Tibial artery (tissue), 4 donors: ENCODE results near the gene RPL7L1.

ENCODE experiments used
- DNase-seq, 2 donors: peaks; one replicate each; pipeline ENCODE4 v3.0.0-alpha.2; 2019
- H3K27ac ChIP-seq, 2 donors: fragments of 200-600 bp; sonication (generic) in 1 of 2; 1 replicate in 1 of 2; 2 replicates in 1 of 2; pipeline ENCODE4 v1.5.1; 2018 to 2019; ENCODE audit warnings: mild to moderate bottlenecking in 1 of 2
- H3K27me3 ChIP-seq, 2 donors: fragments of 200-600 bp; sonication (generic) in 1 of 2; one replicate each; pipeline versions ENCODE4 v1.5.1 to v1.6.0; 2016 to 2019
- H3K36me3 ChIP-seq, 3 donors: fragments of 200-600 bp; sonication (generic) in 2 of 3; one replicate each; pipeline ENCODE4 v1.5.1; 2016 to 2019; ENCODE audit warnings: mild to moderate bottlenecking in 2 of 3
- H3K4me1 ChIP-seq, 4 donors: fragments of 200-600 bp; sonication (generic) in 2 of 4; 1 replicate in 3 of 4; 2 replicates in 1 of 4; pipeline ENCODE4 v1.5.1; 2016 to 2019
- H3K4me3 ChIP-seq, 2 donors: fragments of 200-600 bp; sonication (generic) in 1 of 2; 1 replicate in 1 of 2; 2 replicates in 1 of 2; pipeline ENCODE4 v1.5.1; 2018 to 2019; ENCODE audit warnings: mild to moderate bottlenecking in 2 of 2
- H3K9me3 ChIP-seq, 3 donors: fragments of 200-600 bp; sonication (generic) in 1 of 3; one replicate each; pipeline ENCODE4 v1.5.1; 2016 to 2019
- CTCF ChIP-seq, 2 experiments: fragments of 200-600 bp in 1 of 2; fragments of 450-650 bp in 1 of 2; IDR thresholded peaks; one replicate each; pipeline ENCODE4 v1.5.1; 2017 to 2019; ENCODE audit warnings: antibody characterized with exemption in 2 of 2, mild to moderate bottlenecking in 1 of 2, moderate library complexity in 1 of 2
- intact Hi-C: fragments of 100-400 bp; cut with DNase I; formaldehyde crosslinking; loops from one replicate; pipeline ENCODE4 v1.15.0; 2023; ENCODE audit warnings: low total_unique reads

RPL7L1 gene

GRCh38 chr6:42916288-42916687 lies 36.9 kb downstream of the RPL7L1 start:
- intact Hi-C loops, result no loop called here
- TF ChIP-seq CTCF (IDR thresholded peaks at IDR 0.05), result no peak
- H3K27ac ChIP-seq, result no peak overlapping the region
- no peaks in the 10 kb centered on the region for H3K9me3 ChIP-seq
- peaks cover 0 to 6% (median 5%) of the 10 kb centered on the region in 4 donors for H3K4me1 ChIP-seq
- no peaks in the 10 kb centered on the region for H3K36me3 ChIP-seq
- DNase-seq, result no peak
- H3K27me3 ChIP-seq, result peaks cover 0 to 32% of the 10 kb centered on the region in 2 donors
- H3K4me3 ChIP-seq, result no peak overlapping the region

GRCh38 chr6:42921801-42922200 lies 42.4 kb downstream of the RPL7L1 start:
- no peak overlapping the region for H3K4me3 ChIP-seq
- no peaks in the 10 kb centered on the region for H3K9me3 ChIP-seq
- no peak for DNase-seq
- peaks cover 0 to 15% of the 10 kb centered on the region in 2 donors for H3K27me3 ChIP-seq
- no peaks in the 10 kb centered on the region for H3K4me1 ChIP-seq
- intact Hi-C loops, result no loop called here
- H3K27ac ChIP-seq, result no peak overlapping the region
- no peak for TF ChIP-seq CTCF (IDR thresholded peaks at IDR 0.05)
- H3K36me3 ChIP-seq, result no peaks in the 10 kb centered on the region

- Histone ChIP-seq H3K27me3 (peaks cover 0 to 15% of the 10 kb centered on the region in 2 donors), H3K9me3 (no peaks in the 10 kb centered on the region), H3K36me3 (no peaks in the 10 kb centered on the region), H3K4me3 (no peak overlapping the region), H3K4me1 (peaks cover 0 to 8% (median 0%) of the 10 kb centered on the region in 4 donors), H3K27ac (no peak overlapping the region)
- no peak for TF ChIP-seq CTCF (IDR thresholded peaks at IDR 0.05)
- DNase-seq, result no peak
- intact Hi-C loops, result no loop called here
Measured at GRCh38 chr6:42923666-42924065, 44.2 kb downstream of the RPL7L1 start.

GRCh38 chr6:42925248-42925857 lies 45.9 kb downstream of the RPL7L1 start:
- no peak for TF ChIP-seq CTCF (IDR thresholded peaks at IDR 0.05)

DNA sequence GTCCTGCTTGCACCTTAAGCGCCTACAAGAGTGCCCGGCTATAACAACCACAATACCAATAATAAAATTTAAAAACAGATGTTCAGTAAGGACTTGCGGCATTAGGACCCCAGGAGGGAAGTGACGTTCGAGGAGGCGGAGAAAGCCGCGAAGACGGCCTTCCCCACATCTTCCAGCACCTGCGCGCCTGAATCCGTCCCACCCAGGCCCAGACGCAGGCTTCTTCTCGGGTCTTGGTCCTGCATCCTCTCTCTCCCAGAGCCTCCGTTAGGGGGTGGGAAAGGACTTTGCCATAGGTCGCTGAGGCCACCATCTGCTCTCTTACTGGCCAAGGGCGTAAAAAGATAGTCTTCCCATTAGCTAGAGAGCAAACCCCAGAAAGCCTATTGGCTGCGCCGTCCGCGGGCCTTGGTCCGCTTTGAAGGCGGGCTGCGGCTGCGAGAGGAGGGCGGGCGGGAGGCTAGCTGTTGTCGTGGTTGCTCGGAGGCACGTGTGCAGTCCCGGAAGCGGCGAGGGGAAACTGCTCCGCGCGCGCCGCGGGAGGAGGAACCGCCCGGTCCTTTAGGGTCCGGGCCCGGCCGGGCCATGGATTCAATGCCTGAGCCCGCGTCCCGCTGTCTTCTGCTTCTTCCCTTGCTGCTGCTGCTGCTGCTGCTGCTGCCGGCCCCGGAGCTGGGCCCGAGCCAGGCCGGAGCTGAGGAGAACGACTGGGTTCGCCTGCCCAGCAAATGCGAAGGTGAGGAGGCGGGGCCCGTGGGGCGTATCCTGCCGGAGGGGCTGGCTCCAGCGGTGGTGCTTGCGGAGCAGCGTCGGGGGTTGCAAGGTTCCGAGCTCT lies 49.8 kb downstream of the RPL7L1 start, which contains the start of gene CNPY3:
Gene CNPY3 (plus strand): TSS at position 495 of the 835 bp plus-strand sequence. CDS start 91 bp downstream, at position 586.
- no peaks in the 10 kb centered on the region for H3K9me3 ChIP-seq
- peak; percentile 95 to 97 for DNase-seq
- peaks cover 0 to 11% of the 10 kb centered on the region in 2 donors for H3K27me3 ChIP-seq
- TF ChIP-seq CTCF (IDR thresholded peaks at IDR 0.05), result peak in 1 of 2 experiments; percentile 28
- peak within 1 kb of the TSS; percentile 80 to 88 for H3K27ac ChIP-seq
- peak within 1 kb of the TSS; percentile 81 to 88 for H3K4me3 ChIP-seq
- peaks cover 0 to 4% (median under 1%) of the 10 kb centered on the region in 3 donors for H3K36me3 ChIP-seq
- H3K4me1 ChIP-seq, result peaks cover 0 to 36% (median 21%) of the 10 kb centered on the region in 4 donors
- intact Hi-C loops, result loop anchor here (5.0 kb wide), 1 partner anchor 83 kb away; the partner anchor contains the start of genes KLHDC3 and MEA1

More at GRCh38 chr6:42925248-42925857, 45.9 kb downstream of the RPL7L1 start:
- H3K4me1 ChIP-seq, result peaks cover 0 to 12% (median 3%) of the 10 kb centered on the region in 4 donors
- no peak overlapping the region for H3K4me3 ChIP-seq
- peaks cover 0 to 15% of the 10 kb centered on the region in 2 donors for H3K27me3 ChIP-seq
- H3K9me3 ChIP-seq, result no peaks in the 10 kb centered on the region
- intact Hi-C loops, result loop anchor here (5.0 kb wide), 1 partner anchor 87 kb away; the partner anchor contains the start of genes KLHDC3 and MEA1
- DNase-seq, result no peak
- H3K27ac ChIP-seq, result no peak overlapping the region
- H3K36me3 ChIP-seq, result no peaks in the 10 kb centered on the region
